ENCODE results near the gene NECTIN4.
"Not testable (repeated sequence)": the region's sequence is repeated elsewhere in the genome, so short reads cannot be mapped to it uniquely, and the experiment has no call there.

Gene NECTIN4

GRCh38 chr1:161068306-161069234 is 20.8 kb downstream of the NECTIN4 start:
- Histone ChIP-seq H3K9ac (no peak overlapping the region), H3K4me2 (ENCODE audit: low read length) (no peak overlapping the region), H3K79me2 (no peaks in the 10 kb centered on the region), H3K4me1 (no peaks in the 10 kb centered on the region), H3K36me3 (ENCODE audit: control insufficient read depth, insufficient read depth, low read length) (no peaks in the 10 kb centered on the region), H3K27me3 (ENCODE audit: control insufficient read depth, insufficient read depth, low read length) (no peaks in the 10 kb centered on the region), H3K9me3 (ENCODE audit: control insufficient read depth, low read length) (no peaks in the 10 kb centered on the region), H3K27ac (no peak overlapping the region), H2AFZ (no peak overlapping the region), H3K4me3 (ENCODE audit: low read depth, low read length) (no peak overlapping the region)
- no peak for TF ChIP-seq CTCF (IDR thresholded peaks at IDR 0.05)

- Histone ChIP-seq H3K36me3 (ENCODE audit: control insufficient read depth, insufficient read depth, low read length) (no peaks in the 10 kb centered on the region), H3K9ac (no peak overlapping the region), H3K79me2 (no peaks in the 10 kb centered on the region), H3K4me1 (no peaks in the 10 kb centered on the region), H3K4me3 (ENCODE audit: low read depth, low read length) (no peak overlapping the region), H3K27me3 (ENCODE audit: control insufficient read depth, insufficient read depth, low read length) (no peaks in the 10 kb centered on the region), H3K9me3 (ENCODE audit: control insufficient read depth, low read length) (no peaks in the 10 kb centered on the region), H2AFZ (no peak overlapping the region), H3K4me2 (ENCODE audit: low read length) (no peak overlapping the region), H3K27ac (no peak overlapping the region)
- TF ChIP-seq CTCF (IDR thresholded peaks at IDR 0.05), result no peak
Observed at GRCh38 chr1:161066694-161067093, 22.7 kb downstream of the NECTIN4 start.

- not testable (repeated sequence) for H3K36me3 ChIP-seq (ENCODE audit: control insufficient read depth, insufficient read depth, low read length); H3K79me2 ChIP-seq; H2AFZ ChIP-seq; H3K4me1 ChIP-seq; H3K27ac ChIP-seq; H3K27me3 ChIP-seq (ENCODE audit: control insufficient read depth, insufficient read depth, low read length); H3K4me3 ChIP-seq (ENCODE audit: low read depth, low read length); H3K4me2 ChIP-seq (ENCODE audit: low read length); H3K9me3 ChIP-seq (ENCODE audit: control insufficient read depth, low read length); H3K9ac ChIP-seq
Observed at GRCh38 chr1:161065681-161066080, 23.7 kb downstream of the NECTIN4 start.

- not testable (repeated sequence) for H3K9ac ChIP-seq; H3K4me1 ChIP-seq; H3K36me3 ChIP-seq (ENCODE audit: control insufficient read depth, insufficient read depth, low read length); H3K4me3 ChIP-seq (ENCODE audit: low read depth, low read length); H3K79me2 ChIP-seq; H3K4me2 ChIP-seq (ENCODE audit: low read length); H3K9me3 ChIP-seq (ENCODE audit: control insufficient read depth, low read length); H3K27me3 ChIP-seq (ENCODE audit: control insufficient read depth, insufficient read depth, low read length); H2AFZ ChIP-seq; H3K27ac ChIP-seq
Observed at GRCh38 chr1:161063936-161064335, 25.4 kb downstream of the NECTIN4 start.

- H3K4me1 ChIP-seq, result no peaks in the 10 kb centered on the region
- H3K36me3 ChIP-seq (ENCODE audit: control insufficient read depth, insufficient read depth, low read length), result no peaks in the 10 kb centered on the region
- H3K27ac ChIP-seq, result no peak overlapping the region
- no peak overlapping the region for H3K4me2 ChIP-seq (ENCODE audit: low read length)
- no peak for TF ChIP-seq CTCF (IDR thresholded peaks at IDR 0.05)
- H3K9ac ChIP-seq, result no peak overlapping the region
- H3K4me3 ChIP-seq (ENCODE audit: low read depth, low read length), result no peak overlapping the region
- no peaks in the 10 kb centered on the region for H3K9me3 ChIP-seq (ENCODE audit: control insufficient read depth, low read length)
- no peak overlapping the region for H2AFZ ChIP-seq
- no peaks in the 10 kb centered on the region for H3K27me3 ChIP-seq (ENCODE audit: control insufficient read depth, insufficient read depth, low read length)
- no peaks in the 10 kb centered on the region for H3K79me2 ChIP-seq
Observed at GRCh38 chr1:161061419-161061818, 27.9 kb downstream of the NECTIN4 start.
